ENCODE results near the gene HSD11B1.
"Not testable (repeated sequence)": the region's sequence is repeated elsewhere in the genome, so short reads cannot be mapped to it uniquely, and the experiment has no call there.

The HSD11B1 gene

DNA sequence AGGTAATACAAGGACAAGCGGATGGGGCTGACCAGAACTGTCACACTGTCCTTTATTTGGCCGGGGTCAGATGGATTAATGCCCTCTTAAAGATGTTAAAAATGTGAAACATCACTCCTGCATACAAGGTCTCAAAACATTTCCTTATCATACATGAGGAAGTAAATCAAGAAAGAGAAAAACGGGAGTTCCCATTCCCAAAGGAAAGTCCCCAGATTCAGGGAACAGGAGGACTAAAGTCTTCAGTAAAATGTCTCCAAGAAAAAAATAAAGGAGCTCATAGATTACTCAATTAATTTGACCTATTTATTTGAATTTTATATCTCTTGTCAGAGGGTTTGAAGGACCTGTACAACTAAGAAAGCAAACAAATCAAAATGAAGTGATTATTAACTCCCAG is 13.4 kb upstream of the HSD11B1 start:
- DNase-seq, result no peak

DNA sequence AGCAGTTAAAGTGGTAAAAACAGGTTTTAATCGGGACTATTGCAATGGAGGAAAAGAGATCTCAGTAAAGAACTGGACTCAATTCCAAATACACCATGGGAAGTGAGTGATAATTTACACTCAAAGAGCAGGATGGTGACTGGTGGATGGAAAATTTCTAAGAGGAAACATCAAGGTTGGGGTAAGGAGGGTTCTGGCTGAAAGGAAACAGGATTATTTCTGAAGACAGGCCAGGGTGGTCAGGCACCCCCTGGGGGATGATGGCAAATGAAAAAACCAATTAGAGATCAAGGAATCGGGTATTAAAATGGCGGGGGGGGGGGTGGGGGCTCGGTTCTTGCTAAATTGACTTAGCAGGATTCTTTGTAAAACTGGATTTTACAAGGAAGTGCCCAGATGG is 12.3 kb upstream of the HSD11B1 start:
- DNase-seq, result no peak

DNA sequence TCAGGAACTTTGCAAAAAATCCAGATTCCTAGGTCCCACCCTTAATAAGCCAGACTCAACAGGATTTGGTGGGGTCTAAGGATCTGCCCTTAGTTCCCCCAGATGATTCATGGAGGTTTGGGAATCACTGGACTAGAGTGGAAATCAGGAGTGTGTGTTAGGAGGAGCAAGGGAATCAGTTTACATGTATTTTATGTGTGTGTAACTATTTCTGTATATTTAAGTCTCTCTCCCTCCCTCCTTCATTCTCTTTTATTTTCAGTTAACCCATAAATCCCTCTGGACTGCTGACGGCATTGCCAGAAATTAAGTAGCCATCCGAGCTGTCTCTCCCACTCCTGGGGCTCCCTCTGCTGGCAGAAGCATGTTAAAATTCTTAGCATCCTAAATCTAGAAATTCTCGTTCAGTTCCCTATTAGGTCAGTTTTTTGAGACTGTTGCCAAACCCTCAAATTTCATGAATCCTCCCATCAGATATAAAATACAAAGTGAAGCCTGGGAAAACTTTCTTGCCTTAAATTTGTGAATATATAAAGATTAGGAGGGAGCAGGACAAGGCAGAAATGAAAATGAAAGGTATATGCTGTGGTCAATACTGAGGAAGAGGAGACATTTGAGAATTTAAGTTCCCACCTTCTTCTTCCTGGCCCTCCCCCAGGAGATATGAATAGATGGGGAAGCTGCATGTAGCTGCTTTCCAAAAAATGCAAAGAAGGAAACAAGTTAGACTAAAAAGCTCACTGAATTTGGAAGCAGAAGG is 11.7 kb upstream of the HSD11B1 start:
- peak in 46 of 56 donors; percentile 6 to 84 (median 50) for DNase-seq

DNA sequence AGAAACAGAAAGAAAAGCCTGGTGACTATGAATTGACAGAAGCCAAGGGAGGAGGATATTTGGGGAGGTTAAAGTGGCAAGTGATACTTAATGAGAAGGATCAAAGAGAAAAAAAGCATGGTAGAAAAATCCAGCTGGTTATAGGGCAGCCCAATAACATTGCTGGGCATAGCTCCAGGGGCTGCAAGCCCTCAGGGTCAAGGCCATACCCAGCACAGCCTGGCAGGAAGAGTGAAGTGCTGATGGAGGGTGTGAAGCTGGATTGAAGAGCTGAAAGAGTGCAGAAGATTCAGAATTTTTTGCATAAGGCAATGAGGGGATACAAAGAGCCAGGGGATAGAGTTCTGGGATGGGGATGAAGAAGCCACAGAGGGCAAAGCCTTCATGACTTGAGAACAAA is 8.0 kb upstream of the HSD11B1 start:
- DNase-seq, result no peak

DNA sequence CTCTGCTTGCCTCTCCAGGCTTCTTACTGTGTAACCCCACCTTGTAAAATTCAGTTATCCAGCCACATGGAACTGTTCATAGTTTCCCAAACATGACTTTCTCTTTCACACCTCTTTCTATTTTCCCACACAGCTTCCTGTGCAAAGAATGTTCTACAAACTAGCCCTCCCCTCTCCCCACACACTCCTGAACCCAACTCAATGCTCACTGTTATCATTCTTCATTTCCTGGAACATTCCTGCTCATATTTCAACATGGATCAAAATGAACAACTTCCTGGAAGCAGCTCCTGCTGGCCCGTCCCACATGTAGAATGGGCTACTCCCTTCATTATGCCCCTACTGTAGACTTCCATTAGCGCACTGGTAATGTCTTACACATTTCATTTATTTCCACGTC is 7.5 kb upstream of the HSD11B1 start:
- no peak for DNase-seq

DNA sequence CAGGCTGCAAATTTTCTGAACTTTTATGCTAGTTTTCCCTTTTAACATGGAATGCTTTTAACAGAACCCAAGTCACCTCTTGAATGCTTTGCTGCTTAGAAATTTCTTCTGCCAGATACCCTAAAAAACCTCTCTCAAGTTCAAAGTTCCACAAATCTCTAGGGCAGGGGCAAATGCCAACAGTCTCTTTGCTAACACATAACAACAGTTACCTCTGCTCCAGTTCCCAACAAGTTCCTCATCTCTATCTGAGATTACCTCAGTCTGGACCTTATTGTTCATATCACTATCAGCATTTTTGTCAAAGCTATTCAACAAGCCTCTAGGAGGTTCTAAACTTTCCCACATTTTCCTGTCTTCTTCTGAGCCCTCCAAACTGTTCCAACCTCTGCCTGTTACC is 4.0 kb upstream of the HSD11B1 start:
- not testable (repeated sequence) for DNase-seq

DNA sequence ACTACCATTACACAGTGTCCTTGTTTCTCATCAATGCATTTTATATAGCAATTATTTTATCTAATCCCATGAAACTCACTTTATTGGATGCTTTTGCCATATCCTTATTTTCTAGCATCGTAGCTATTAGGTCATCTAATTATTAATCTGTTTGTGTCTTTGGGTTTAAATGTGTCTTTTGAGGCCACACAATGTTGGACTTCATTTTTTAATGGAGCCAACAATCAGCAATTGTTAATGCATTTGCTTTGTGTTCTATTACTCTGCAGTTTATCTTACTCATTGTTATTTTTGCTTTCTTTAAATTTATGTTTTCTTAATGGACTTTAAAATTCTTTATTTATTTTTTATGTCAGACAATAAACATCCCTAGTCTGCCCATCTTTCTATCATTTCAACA is 1.8 kb upstream of the HSD11B1 start:
- DNase-seq, result no peak

DNA sequence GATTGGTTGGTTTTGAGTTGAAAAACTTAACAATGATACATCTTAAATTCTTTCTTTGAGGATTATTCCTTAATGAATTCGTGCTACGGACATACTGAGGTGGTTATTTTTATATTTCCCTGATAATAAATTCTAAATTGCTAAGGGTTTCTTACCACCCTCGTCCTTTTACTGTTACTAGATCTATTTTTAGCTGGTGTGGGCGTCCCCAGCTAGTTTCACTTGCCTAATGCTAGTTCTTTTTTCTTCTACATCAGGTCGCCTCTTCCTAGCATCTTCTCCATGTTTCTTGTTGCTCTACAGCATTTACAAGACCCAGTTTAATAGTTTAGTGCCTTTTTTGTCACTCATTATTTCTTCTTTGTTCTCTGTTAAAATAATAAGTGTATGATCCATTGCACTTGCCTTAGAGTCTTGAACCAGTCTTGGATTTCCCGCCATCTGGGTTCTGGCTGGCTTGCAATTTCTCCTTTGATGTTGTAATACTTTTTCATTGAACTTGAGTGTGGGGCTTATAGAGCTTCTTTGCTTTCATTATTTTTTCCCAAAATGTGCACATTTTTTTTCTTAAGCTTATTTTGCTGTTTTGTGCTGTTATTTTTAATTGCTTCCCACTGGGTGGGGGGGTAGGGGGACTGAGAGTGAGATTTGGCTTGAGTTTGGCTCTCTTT is 677 bp upstream of the HSD11B1 start:
- DNase-seq, result peak in 3 of 56 donors; percentile 2 to 16 (median 11)

DNA sequence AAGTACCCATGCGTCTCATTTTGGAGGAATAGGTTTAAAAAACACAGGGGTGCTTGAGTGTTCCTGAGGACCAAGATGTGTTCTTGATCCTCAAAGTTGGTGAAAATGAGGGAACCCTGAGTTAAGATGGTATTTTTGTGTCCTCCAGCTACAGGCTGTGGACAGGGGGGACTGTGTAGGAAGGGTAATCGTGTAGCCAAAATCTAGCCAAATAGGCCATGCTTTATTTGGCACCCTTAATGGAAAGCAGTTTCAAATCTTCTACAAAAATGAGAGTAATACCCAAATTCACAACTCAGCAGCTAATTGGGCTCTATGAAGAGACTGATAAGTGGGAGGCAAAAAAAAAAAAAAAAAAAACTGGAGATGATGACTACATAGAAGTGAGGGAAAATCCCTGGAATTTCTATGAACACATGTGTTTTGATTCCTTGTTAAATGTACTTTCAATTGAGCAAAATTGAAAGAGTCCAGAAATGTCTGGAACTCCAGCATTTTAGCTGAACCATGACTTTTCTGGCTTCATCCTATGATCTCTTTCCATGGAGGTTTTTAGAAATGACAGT is 470 bp downstream of the HSD11B1 start:
- DNase-seq, result no peak

DNA sequence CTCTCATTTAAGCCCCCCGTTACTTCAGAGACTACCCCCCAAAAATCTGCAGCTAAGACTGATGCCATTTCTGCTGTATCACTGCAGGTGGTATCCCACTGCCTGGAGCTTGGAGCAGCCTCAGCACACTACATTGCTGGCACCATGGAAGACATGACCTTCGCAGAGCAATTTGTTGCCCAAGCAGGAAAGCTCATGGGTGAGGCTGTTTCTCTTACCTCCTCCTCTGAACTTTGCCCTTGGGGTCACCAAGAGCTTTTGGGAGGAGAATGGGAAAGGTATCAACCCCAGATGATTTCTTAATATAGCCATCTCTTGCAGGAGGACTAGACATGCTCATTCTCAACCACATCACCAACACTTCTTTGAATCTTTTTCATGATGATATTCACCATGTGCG is 2.0 kb downstream of the HSD11B1 start:
- DNase-seq, result no peak

DNA sequence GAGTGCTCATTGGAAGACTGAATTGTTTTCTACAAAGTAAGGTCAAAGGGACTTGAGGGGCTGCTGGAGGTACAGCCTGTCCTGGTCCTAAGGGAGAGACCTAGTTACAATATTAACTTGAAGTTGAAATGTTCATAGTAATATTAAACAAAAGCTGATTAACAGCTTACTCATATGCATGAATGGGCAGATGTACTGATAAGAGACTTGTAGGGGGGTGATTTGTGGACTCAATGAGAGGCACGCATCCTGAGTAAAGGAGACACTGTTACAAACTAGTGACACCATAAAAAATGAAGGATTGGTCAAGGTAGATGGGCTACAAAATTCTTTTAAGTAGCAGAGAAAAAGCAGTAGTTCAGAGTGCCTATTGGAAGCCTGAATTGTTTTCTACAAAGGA is 2.7 kb downstream of the HSD11B1 start:
- no peak for DNase-seq

DNA sequence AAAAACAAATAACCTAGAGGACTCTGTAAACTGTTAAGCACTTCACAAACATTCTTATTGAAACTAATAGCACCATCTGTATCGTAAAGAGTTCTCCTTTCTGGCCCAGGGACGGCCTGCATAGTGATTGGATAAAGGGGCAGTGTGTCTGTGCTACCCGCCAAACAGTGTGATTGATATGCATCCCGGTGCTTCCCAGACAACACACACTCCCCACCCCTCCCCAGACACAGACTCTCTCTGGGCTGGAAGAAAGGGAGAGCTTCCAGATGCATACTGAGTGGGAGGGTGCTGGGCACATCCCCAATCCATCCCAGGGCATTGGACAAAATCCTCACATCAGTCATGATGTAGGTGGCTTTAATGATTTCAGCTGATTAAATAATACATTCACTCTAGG is 3.7 kb downstream of the HSD11B1 start:
- DNase-seq, result peak in 22 of 56 donors; percentile 2 to 51 (median 14)

DNA sequence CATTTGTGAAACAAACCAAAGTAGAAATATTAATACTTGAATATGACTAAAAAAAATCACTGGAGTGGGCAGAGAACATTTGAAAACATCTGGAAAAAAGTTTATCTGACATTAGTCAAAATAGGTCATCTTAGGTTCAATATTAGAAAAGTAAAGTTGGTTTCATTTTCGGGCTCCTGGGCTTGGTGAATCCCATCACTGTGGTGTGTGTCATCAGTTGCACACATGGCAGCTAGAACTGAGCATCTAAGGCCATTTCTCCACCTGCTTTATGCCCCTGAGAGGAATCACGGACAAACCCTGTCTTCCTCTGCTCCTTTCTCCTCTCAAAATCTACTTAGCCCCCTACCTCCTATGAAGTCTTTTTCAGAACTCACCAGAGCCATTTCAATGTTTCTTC is 5.4 kb downstream of the HSD11B1 start:
- DNase-seq, result no peak

DNA sequence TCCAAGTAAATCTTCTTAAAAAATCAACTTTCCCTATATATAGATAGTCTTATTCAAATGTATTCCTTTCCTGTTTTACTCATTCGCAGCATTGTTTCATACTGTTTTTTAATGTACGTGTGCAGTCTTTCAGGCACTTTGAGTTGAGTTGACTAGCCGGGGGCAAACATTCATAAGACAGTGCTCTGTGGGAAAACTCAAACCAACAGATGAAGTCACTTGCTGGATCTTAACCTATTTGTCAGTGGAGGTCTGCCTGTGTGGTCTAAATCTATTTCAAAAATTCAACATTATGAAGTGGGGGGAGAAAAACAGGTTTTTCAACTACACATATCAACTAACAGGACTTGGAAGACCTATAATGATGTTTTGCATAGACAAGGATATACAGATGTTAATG is 6.2 kb downstream of the HSD11B1 start:
- DNase-seq, result no peak

DNA sequence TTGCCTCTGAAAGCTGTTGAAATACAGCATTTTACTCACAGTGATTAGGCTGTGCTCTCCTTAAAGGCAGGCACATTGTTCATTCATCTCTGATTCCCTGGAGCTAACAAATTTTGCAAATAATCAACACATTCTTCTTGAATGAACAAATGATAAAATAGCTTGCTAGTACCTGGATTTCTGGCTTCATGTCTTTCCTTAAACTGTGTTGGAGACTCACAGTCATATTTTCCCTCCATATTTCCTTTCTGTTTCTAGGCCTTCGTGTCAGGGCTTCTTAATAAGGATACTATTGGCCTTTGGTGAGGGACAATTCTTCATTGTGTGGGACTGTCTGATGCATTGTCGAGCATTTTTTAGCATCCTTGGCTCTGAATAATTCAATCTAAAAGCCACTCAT is 9.7 kb downstream of the HSD11B1 start:
- peak in 1 of 56 donors; percentile 2 for DNase-seq

DNA sequence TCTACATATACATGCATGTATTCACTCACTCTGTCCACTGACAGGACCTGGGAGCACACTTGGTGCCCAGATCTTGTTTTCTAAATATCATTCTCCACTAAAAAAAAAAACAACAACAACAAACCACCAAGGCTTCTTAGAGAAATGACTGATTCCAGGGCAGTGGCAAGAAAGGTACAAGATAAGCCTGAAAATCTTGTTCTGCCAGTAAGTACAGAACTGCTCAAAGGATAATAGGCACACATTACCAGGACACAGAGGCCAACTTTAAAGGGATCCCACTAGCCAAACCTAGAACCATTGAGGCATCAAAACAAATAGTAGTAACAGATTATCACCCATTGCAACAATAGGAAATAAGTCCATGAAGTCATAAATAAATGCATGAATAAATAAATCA is 10.7 kb downstream of the HSD11B1 start:
- no peak for DNase-seq

DNA sequence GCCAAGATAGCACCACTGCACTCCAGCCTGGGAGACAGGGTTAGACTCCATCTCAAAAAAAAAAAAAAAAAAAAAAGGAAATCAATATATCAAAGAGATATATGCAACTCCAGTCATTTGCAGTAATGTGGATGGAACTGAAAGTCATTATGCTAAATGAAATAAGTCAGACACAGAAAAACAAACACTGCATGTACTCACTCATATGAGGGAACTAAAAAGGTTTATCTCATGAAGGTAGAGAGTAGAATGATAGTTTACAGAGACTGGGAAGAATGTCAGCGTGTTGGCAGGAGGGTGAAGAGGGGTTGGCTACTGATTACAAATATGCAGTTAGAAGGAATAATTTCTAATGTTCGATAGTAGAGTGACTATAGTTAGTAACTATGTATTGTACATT is 13.2 kb downstream of the HSD11B1 start:
- no peak for DNase-seq

DNA sequence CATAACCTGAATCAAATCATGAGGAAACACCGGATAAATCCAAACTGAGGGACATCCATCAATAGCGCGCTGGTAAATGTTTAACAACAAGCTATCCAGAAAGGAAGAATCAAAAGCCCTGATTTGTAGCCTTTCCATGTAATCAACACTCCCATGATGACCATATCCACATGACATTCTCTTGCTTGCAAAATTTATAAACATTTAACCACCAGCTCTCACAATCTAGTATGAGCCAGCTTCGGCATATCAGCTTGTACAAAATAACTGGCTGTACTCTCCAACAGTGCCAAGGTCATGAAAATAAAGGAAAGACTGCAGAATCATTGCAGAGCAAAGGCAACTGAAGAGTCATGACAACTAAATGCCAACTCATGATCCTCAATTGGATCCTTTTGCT is 15.7 kb downstream of the HSD11B1 start:
- no peak for DNase-seq

DNA sequence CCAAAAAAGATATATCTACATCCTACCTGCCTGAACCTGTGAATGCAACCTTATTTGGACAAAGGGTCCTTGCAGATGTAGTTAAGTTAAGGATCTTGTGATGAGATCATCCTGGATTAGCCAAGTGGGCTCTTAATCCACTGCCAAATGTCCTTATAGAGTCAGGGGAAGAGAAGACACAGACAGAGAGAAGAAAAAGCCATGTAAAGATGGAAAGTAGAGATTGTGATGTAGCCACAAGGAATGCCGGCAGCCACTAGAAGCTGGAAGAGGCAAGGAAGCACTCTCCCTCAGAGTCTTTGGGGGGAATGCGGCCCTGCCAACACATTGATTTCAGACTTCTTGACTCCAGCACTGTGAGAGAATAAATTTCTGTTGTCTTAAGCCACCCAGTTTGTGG is 16.2 kb downstream of the HSD11B1 start:
- DNase-seq, result no peak

DNA sequence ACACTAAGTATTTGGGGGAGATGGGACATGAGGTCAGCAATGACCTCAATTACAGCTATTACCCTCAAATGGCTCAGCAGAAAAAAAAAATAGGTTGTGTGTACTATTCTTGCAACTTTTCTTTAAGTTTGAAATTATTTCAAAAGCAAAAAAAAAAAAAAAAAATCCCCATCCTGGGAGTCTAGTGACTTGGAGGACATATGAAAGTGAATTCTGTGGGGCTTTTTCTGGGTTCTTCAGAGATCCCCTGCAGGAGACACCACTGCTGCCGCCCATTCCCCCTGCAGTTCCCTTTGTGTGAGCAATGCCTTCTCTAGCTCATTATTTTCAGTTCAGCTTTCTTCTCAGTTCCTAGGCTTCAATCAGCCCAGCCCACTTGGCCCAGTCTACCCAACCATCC is 16.7 kb downstream of the HSD11B1 start:
- no peak for DNase-seq

DNA sequence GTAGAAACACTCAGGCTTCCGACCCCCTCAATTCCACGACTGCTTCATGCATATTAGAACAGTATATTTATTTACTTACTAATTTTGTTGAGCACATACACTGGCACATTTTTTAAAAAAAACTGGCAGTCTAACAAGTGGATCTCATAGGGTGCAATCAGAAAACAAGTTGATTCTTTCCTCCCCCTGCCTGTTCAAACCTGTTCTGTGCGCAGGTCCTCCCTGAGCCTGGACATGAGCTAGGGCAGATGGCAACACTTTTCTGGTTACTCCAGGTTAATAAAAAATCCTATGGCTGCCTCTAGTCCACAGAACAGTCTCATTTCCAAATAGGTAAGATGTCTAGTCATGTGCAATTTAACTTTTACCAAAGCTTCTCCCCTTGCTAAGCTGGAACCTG is 18.6 kb downstream of the HSD11B1 start:
- DNase-seq, result no peak

DNA sequence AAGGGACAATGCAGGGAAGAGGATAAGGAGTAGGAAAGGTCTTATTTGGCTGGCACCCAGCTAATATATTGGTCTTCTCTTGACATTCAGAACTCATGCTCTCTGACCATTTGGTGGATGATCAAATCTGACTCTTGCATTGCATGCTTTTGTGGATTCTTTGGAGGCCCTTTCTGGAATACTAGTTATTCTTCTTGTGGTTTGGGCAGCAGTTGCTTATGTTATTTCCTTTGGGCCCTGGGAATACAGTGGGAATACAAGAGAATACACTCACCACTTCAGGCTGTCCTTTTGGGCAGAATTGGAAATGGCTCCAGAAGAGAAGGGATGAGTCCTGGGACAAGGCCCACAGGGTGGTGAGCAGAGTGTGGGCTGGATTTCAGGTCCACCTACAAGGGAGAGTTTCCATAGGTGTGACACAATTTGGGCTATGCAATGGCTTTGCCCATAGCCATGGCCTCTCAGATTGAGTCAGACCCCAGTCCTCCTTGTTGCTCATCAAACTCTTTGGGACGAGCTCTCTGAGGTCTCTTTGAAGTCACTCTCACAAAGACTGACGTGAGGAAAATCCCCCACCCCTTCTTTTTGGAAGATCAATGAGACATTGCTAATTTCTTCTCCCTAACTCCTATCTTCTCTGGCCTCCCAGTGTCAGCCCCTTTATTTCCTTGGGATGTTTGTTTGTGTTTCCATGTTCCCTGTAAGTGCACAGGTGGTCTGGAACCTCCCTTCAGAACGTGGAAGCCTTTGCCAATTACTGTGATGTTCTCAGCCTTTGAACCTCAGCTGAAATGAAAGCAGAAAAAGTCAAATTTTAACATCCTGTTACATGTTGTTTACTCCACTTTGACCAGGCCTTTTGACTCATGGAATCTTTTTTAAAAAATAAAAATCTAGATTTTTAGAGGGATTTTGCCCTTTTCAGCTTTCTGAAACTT is 19.4 kb downstream of the HSD11B1 start:
- no peak for DNase-seq
